Measurements from ENCODE around the gene LAIR1. TPM values are rescaled to one million over a fixed set of nuclear protein-coding genes. Genes with fewer than 3 reads are reported as not detected.

LAIR1 gene
- not detected in 2 replicates for total RNA-seq (2014; rRNA removed; shearing (Covaris generic))

GRCh38 chr19:54364775-54365257 lies at the start of gene LAIR1:
Gene LAIR1 (minus strand): TSS chr19:54364931. CDS start chr19:54364804, 127 bp downstream.
- H3K27ac ChIP-seq, result no peak within 1 kb of the TSS
- H3K4me1 ChIP-seq, result no peaks in the 10 kb centered on the region
- no peak for DNase-seq
- H3K9me3 ChIP-seq (replicated peaks), result no peaks in the 10 kb centered on the region
- no peaks in the 10 kb centered on the region for H3K36me3 ChIP-seq
- H3K27me3 ChIP-seq, result no peaks in the 10 kb centered on the region; the same call in 1 of the 2 replicates
- H3K4me3 ChIP-seq, result no peak within 1 kb of the TSS

GRCh38 chr19:54414156-54414555 lies 49.4 kb upstream of the LAIR1 start:
- Histone ChIP-seq H3K9me3 (replicated peaks) (no peaks in the 10 kb centered on the region), H3K4me3 (no peak overlapping the region), H3K4me1 (no peaks in the 10 kb centered on the region), H3K27ac (no peak overlapping the region), H3K27me3 (no peaks in the 10 kb centered on the region), H3K36me3 (no peaks in the 10 kb centered on the region)
- no peak for DNase-seq

- no peak for DNase-seq
- no peak overlapping the region for H3K4me3 ChIP-seq
- H3K27ac ChIP-seq, result no peak overlapping the region
- no peaks in the 10 kb centered on the region for H3K36me3 ChIP-seq
- no peaks in the 10 kb centered on the region for H3K27me3 ChIP-seq
- H3K9me3 ChIP-seq (replicated peaks), result no peaks in the 10 kb centered on the region
- no peaks in the 10 kb centered on the region for H3K4me1 ChIP-seq
These were observed 48.1 kb upstream of the LAIR1 start for GRCh38 chr19:54412877-54413276.

GRCh38 chr19:54411033-54411432 lies 46.3 kb upstream of the LAIR1 start:
- DNase-seq, result no peak
- Histone ChIP-seq H3K9me3 (replicated peaks) (no peaks in the 10 kb centered on the region), H3K27ac (no peak overlapping the region), H3K4me1 (no peaks in the 10 kb centered on the region), H3K36me3 (no peaks in the 10 kb centered on the region), H3K27me3 (no peaks in the 10 kb centered on the region), H3K4me3 (no peak overlapping the region)

GRCh38 chr19:54408456-54409026 lies 43.8 kb upstream of the LAIR1 start:
- no peaks in the 10 kb centered on the region for H3K9me3 ChIP-seq (replicated peaks)
- no peak for DNase-seq
- H3K36me3 ChIP-seq, result no peaks in the 10 kb centered on the region
- no peak overlapping the region for H3K4me3 ChIP-seq
- no peaks in the 10 kb centered on the region for H3K4me1 ChIP-seq
- H3K27me3 ChIP-seq, result no peaks in the 10 kb centered on the region
- no peak overlapping the region for H3K27ac ChIP-seq

- H3K9me3 ChIP-seq (replicated peaks), result no peaks in the 10 kb centered on the region
- H3K27me3 ChIP-seq, result no peaks in the 10 kb centered on the region
- H3K27ac ChIP-seq, result no peak overlapping the region
- DNase-seq, result no peak
- no peak overlapping the region for H3K4me3 ChIP-seq
- H3K4me1 ChIP-seq, result no peaks in the 10 kb centered on the region
- H3K36me3 ChIP-seq, result no peaks in the 10 kb centered on the region
These were observed 43.0 kb upstream of the LAIR1 start for GRCh38 chr19:54407780-54408179.

GRCh38 chr19:54405628-54406027 lies 40.9 kb upstream of the LAIR1 start:
- Histone ChIP-seq H3K36me3 (no peaks in the 10 kb centered on the region), H3K27ac (no peak overlapping the region), H3K9me3 (replicated peaks) (no peaks in the 10 kb centered on the region), H3K4me1 (no peaks in the 10 kb centered on the region), H3K27me3 (no peaks in the 10 kb centered on the region), H3K4me3 (no peak overlapping the region)
- no peak for DNase-seq

- Histone ChIP-seq H3K4me1 (no peaks in the 10 kb centered on the region), H3K27me3 (no peaks in the 10 kb centered on the region), H3K36me3 (no peaks in the 10 kb centered on the region), H3K9me3 (replicated peaks) (no peaks in the 10 kb centered on the region), H3K4me3 (no peak overlapping the region), H3K27ac (no peak overlapping the region)
- no peak for DNase-seq
These were observed 38.3 kb upstream of the LAIR1 start for GRCh38 chr19:54403054-54403453.

GRCh38 chr19:54400913-54401312 lies 36.2 kb upstream of the LAIR1 start:
- Histone ChIP-seq H3K27ac (no peak overlapping the region), H3K9me3 (replicated peaks) (no peaks in the 10 kb centered on the region), H3K36me3 (no peaks in the 10 kb centered on the region), H3K4me1 (no peaks in the 10 kb centered on the region), H3K4me3 (no peak overlapping the region), H3K27me3 (no peaks in the 10 kb centered on the region)
- DNase-seq, result no peak

GRCh38 chr19:54399189-54399588 lies 34.5 kb upstream of the LAIR1 start:
- H3K27ac ChIP-seq, result no peak overlapping the region
- no peaks in the 10 kb centered on the region for H3K9me3 ChIP-seq (replicated peaks)
- no peaks in the 10 kb centered on the region for H3K27me3 ChIP-seq
- H3K4me1 ChIP-seq, result no peaks in the 10 kb centered on the region
- no peaks in the 10 kb centered on the region for H3K36me3 ChIP-seq
- no peak overlapping the region for H3K4me3 ChIP-seq
- no peak for DNase-seq

GRCh38 chr19:54395685-54396084 lies 31.0 kb upstream of the LAIR1 start:
- no peaks in the 10 kb centered on the region for H3K27me3 ChIP-seq
- H3K27ac ChIP-seq, result no peak overlapping the region
- H3K4me3 ChIP-seq, result no peak overlapping the region
- DNase-seq, result no peak
- H3K36me3 ChIP-seq, result no peaks in the 10 kb centered on the region
- no peaks in the 10 kb centered on the region; the same call in 1 of the 2 replicates for H3K4me1 ChIP-seq
- no peaks in the 10 kb centered on the region for H3K9me3 ChIP-seq (replicated peaks)

- DNase-seq, result no peak
- no peak overlapping the region for H3K27ac ChIP-seq
- no peaks in the 10 kb centered on the region for H3K9me3 ChIP-seq (replicated peaks)
- H3K4me1 ChIP-seq, result no peaks in the 10 kb centered on the region; the same call in 1 of the 2 replicates
- H3K27me3 ChIP-seq, result peaks cover 11% of the 10 kb centered on the region
- H3K4me3 ChIP-seq, result no peak overlapping the region
- H3K36me3 ChIP-seq, result no peaks in the 10 kb centered on the region
These were observed 28.6 kb upstream of the LAIR1 start for GRCh38 chr19:54393381-54393780.

- Histone ChIP-seq H3K27ac (no peak overlapping the region), H3K27me3 (peaks cover 11% of the 10 kb centered on the region), H3K36me3 (no peaks in the 10 kb centered on the region), H3K9me3 (replicated peaks) (no peaks in the 10 kb centered on the region), H3K4me1 (no peaks in the 10 kb centered on the region; the same call in 1 of the 2 replicates), H3K4me3 (no peak overlapping the region)
- no peak for DNase-seq
These were observed 27.4 kb upstream of the LAIR1 start for GRCh38 chr19:54392105-54392504.

- Histone ChIP-seq H3K27ac (no peak overlapping the region), H3K27me3 (peaks cover 11% of the 10 kb centered on the region), H3K4me3 (no peak overlapping the region), H3K9me3 (replicated peaks) (no peaks in the 10 kb centered on the region), H3K36me3 (no peaks in the 10 kb centered on the region), H3K4me1 (no peaks in the 10 kb centered on the region; the same call in 1 of the 2 replicates)
- DNase-seq, result no peak
These were observed 26.9 kb upstream of the LAIR1 start for GRCh38 chr19:54391589-54392061.

GRCh38 chr19:54390942-54391577 lies 26.3 kb upstream of the LAIR1 start:
- peaks cover 11% of the 10 kb centered on the region for H3K27me3 ChIP-seq
- no peak overlapping the region for H3K4me3 ChIP-seq
- DNase-seq, result peak; percentile 75 to 88
- H3K36me3 ChIP-seq, result no peaks in the 10 kb centered on the region
- H3K4me1 ChIP-seq, result no peaks in the 10 kb centered on the region; the same call in 1 of the 2 replicates
- H3K27ac ChIP-seq, result no peak overlapping the region
- no peaks in the 10 kb centered on the region for H3K9me3 ChIP-seq (replicated peaks)

Data from SJCRH30 (cell line).